K562 (cell line): ENCODE data around the gene CLIC3. TPM values are rescaled to one million over a fixed set of nuclear protein-coding genes. Genes with fewer than 3 reads are reported as not detected.

ENCODE experiments used
- ATAC-seq: fragments of 200-7000 bp; cut with Tn5 transposase; 3 replicates; pipeline ENCODE4 v1.9.1; 2020; ENCODE audit warnings: moderate library complexity
- BruUV-seq: library from RNA; stranded (reverse); fragments of 400-500 nt; replicated peaks from 2 replicates; lab custom pipeline; 2021; lab: Mats Ljungman, UMichigan
- CTCF ChIA-PET: fragments of 300-600 bp; formaldehyde crosslinking; extraction: SDS; loops from one replicate; lab custom pipeline; 2021; ENCODE audit warnings: low intra/inter-chr PET ratio; lab: Yijun Ruan, JAX
- POLR2A ChIA-PET: fragments of 300-600, 350-650 bp; sonication (Branson Sonifier 250); formaldehyde crosslinking; extraction: SDS; loops from one replicate; lab custom pipeline; 2021; ENCODE audit warnings: antibody characterized with exemption, inconsistent platforms; lab: Yijun Ruan, JAX
- DNase-seq, 4 experiments: peaks; one replicate each; pipeline versions ENCODE4 v3.0.0 to v3.0.0-alpha.2; 2011 to 2018; ENCODE audit warnings: low spot score in 3 of 4, mixed read lengths in 3 of 4; ENCODE audit errors: extremely low read depth in 1 of 4
- FAIRE-seq: peaks from 2 replicates; lab custom pipeline; 2011; peaks lifted over from hg19 to GRCh38; lab: Jason Lieb, UNC
- H2AFZ ChIP-seq: 2 replicates; pipeline ENCODE4 v1.6.0; 2011; ENCODE audit warnings: low read depth, low read length, control low read depth, inconsistent platforms
- H3K27ac ChIP-seq: fragments of 200-600 bp; 3 replicates; pipeline ENCODE4 v1.8.0; 2011; ENCODE audit warnings: low read depth, mild to moderate bottlenecking, control low read depth, inconsistent platforms, low read length, moderate library complexity, mixed read lengths; ENCODE audit errors: extremely low read depth
- H3K27me3 ChIP-seq, 2 experiments: fragments of 300-600 bp in 1 of 2; 2 replicates in 1 of 2; 3 replicates in 1 of 2; pipeline versions ENCODE4 v1.6.0 to v1.8.0; 2011; ENCODE audit warnings: inconsistent platforms in 2 of 2, low read length in 2 of 2, mild to moderate bottlenecking in 1 of 2, mixed read lengths in 1 of 2, moderate library complexity in 1 of 2; ENCODE audit not compliant: control insufficient read depth in 2 of 2, insufficient read depth in 2 of 2
- H3K36me3 ChIP-seq: fragments of 300-600 bp; 3 replicates; pipeline ENCODE4 v1.8.0; 2011; ENCODE audit warnings: mild to moderate bottlenecking, low read length, inconsistent platforms; ENCODE audit not compliant: control insufficient read depth, insufficient read depth
- H3K4me1 ChIP-seq, 2 experiments: fragments of 200-600 bp in 1 of 2; replicated peaks in 1 of 2; 2 replicates in 1 of 2; 3 replicates in 1 of 2; pipeline versions ENCODE4 v1.5.1 to v1.8.0; 2011; ENCODE audit warnings: inconsistent platforms in 2 of 2, low read length in 2 of 2, mild to moderate bottlenecking in 1 of 2, mixed read lengths in 1 of 2, moderate library complexity in 1 of 2; ENCODE audit not compliant: control insufficient read depth in 2 of 2, insufficient read depth in 2 of 2
- H3K4me2 ChIP-seq: 2 replicates; pipeline ENCODE4 v1.6.1; 2011; ENCODE audit warnings: low read length, control low read depth, inconsistent platforms, mixed read lengths; ENCODE audit not compliant: insufficient read depth
- H3K4me3 ChIP-seq: fragments of 200-600 bp; sonication (generic), shearing (Covaris generic); 2 replicates; pipeline ENCODE4 v1.5.1; 2016; ENCODE audit warnings: control low read depth, inconsistent platforms
- H3K79me2 ChIP-seq: fragments of 200-600 bp; 3 replicates; pipeline ENCODE4 v1.8.0; 2011; ENCODE audit warnings: low read length, inconsistent platforms; ENCODE audit not compliant: control insufficient read depth, insufficient read depth
- H3K9ac ChIP-seq, 2 experiments: 2 replicates each; pipeline versions ENCODE4 v1.6.0 to v1.6.1; 2011; ENCODE audit warnings: low read depth in 2 of 2, low read length in 2 of 2, control low read depth in 1 of 2, inconsistent platforms in 1 of 2, mild to moderate bottlenecking in 1 of 2, mixed read lengths in 1 of 2; ENCODE audit not compliant: insufficient read depth in 1 of 2
- H3K9me1 ChIP-seq: one replicate; pipeline ENCODE4 v1.6.0; 2011; ENCODE audit warnings: inconsistent platforms, mild to moderate bottlenecking, low read length, moderate library complexity; ENCODE audit not compliant: control insufficient read depth, insufficient read depth
- H3K9me3 ChIP-seq: replicated peaks from 2 replicates; pipeline ENCODE4 v1.5.1; 2011; ENCODE audit warnings: low read depth, low read length, inconsistent platforms; ENCODE audit not compliant: control insufficient read depth, insufficient read depth
- H4K20me1 ChIP-seq: replicated peaks from 2 replicates; pipeline ENCODE4 v1.6.1; 2011; ENCODE audit warnings: low read length, inconsistent platforms, mixed read lengths; ENCODE audit not compliant: control insufficient read depth, insufficient read depth
- BCOR ChIP-seq: fragments of 450-650 bp; IDR thresholded peaks from 2 replicates; pipeline ENCODE4 v1.6.1; 2016
- C11orf30 ChIP-seq: fragments of 450-650 bp; IDR thresholded peaks from 2 replicates; pipeline ENCODE4 v1.6.1; 2016; ENCODE audit warnings: low read depth, mild to moderate bottlenecking
- CEBPB ChIP-seq: fragments of 450-650 bp; IDR thresholded peaks from 2 replicates; pipeline ENCODE4 v1.6.1; 2016; ENCODE audit warnings: missing genetic modification characterization, missing compliant biosample characterization
- E4F1 ChIP-seq: fragments of 250-450 bp; sonication (Bioruptor Pico); IDR thresholded peaks from 2 replicates; pipeline ENCODE4 v1.5.0; 2021; ENCODE audit warnings: mild to moderate bottlenecking, borderline replicate concordance
- HCFC1 ChIP-seq: IDR thresholded peaks from 2 replicates; pipeline ENCODE4 v1.6.1; 2012; ENCODE audit warnings: low read depth, low read length, improper control_type of control experiment
- HNRNPL ChIP-seq: fragments of 200-400 bp; formaldehyde crosslinking; IDR thresholded peaks from 2 replicates; pipeline ENCODE4 v1.6.1; 2017; ENCODE audit warnings: low read depth, mild to moderate bottlenecking, low read length
- KAT7 ChIP-seq: sonication (generic); formaldehyde crosslinking; IDR thresholded peaks from 2 replicates; pipeline ENCODE4 v1.8.0; 2022; ENCODE audit warnings: missing genetic modification reagents, mild to moderate bottlenecking, borderline replicate concordance
- KLF10 ChIP-seq: fragments of 250-450 bp; sonication (Bioruptor Pico); IDR thresholded peaks from 2 replicates; pipeline ENCODE4 v1.6.1; 2021; ENCODE audit warnings: matching md5 sums
- L3MBTL2 ChIP-seq: fragments of 450-650 bp; IDR thresholded peaks from 2 replicates; pipeline ENCODE4 v1.6.1; 2016; ENCODE audit warnings: mild to moderate bottlenecking, moderate library complexity
- MXI1 ChIP-seq: IDR thresholded peaks from 2 replicates; pipeline ENCODE4 v1.6.1; 2011; ENCODE audit warnings: low read depth, mild to moderate bottlenecking, improper control_type of control experiment, low read length
- SMARCB1 ChIP-seq: IDR thresholded peaks from 2 replicates; pipeline ENCODE4 v1.6.1; 2011; ENCODE audit warnings: improper control_type of control experiment, low read depth; ENCODE audit not compliant: insufficient read length
- TFAP4 ChIP-seq: sonication (generic); formaldehyde crosslinking; IDR thresholded peaks from 2 replicates; pipeline ENCODE4 v1.8.0; 2022; ENCODE audit warnings: missing genetic modification reagents, mild to moderate bottlenecking, moderate library complexity, borderline replicate concordance
- YBX1 ChIP-seq: fragments of 450-650 bp; IDR thresholded peaks from 2 replicates; pipeline ENCODE4 v1.7.1; 2016; ENCODE audit warnings: mild to moderate bottlenecking
- ZBTB9 ChIP-seq: fragments of 450-650 bp; formaldehyde crosslinking; IDR thresholded peaks from 2 replicates; pipeline ENCODE4 v1.4.0; 2020; ENCODE audit warnings: mild to moderate bottlenecking, moderate library complexity
- ZFP1 ChIP-seq: fragments of 450-650 bp; formaldehyde crosslinking; IDR thresholded peaks from 2 replicates; pipeline ENCODE4 v1.4.0; 2020; ENCODE audit warnings: mild to moderate bottlenecking, mixed read lengths
- ZNF274 ChIP-seq: IDR thresholded peaks from 2 replicates; pipeline ENCODE4 v1.6.1; 2011; ENCODE audit warnings: low read depth, mild to moderate bottlenecking, low read length, moderate library complexity, borderline replicate concordance
- ZNF436 ChIP-seq: fragments of 250-450, 450-650 bp; sonication (Bioruptor Pico); formaldehyde crosslinking; IDR thresholded peaks from 2 replicates; pipeline ENCODE4 v1.7.0; 2020; ENCODE audit warnings: mild to moderate bottlenecking
- ZNF444 ChIP-seq: fragments of 250-450 bp; sonication (Bioruptor Pico); IDR thresholded peaks from 2 replicates; pipeline ENCODE4 v1.4.0; 2020; ENCODE audit warnings: mild to moderate bottlenecking, moderate library complexity
- ZNF655 ChIP-seq: fragments of 250-450 bp; sonication (Bioruptor Pico); IDR thresholded peaks from 2 replicates; pipeline ENCODE4 v1.5.0; 2021
- WGBS: fragments of 100-300 bp; shearing (Covaris generic); methylation state at CpG from one replicate; pipeline ENCODE4 v1.1.6; 2016; ENCODE audit warnings: low coverage, mixed read lengths; ENCODE audit not compliant: insufficient coverage; ENCODE audit errors: missing lambda C conversion rate; 5-methylcytosine and 5-hydroxymethylcytosine counted together
- in situ Hi-C: fragments of 300-500 bp; cut with MboI; formaldehyde crosslinking; loops from 4 replicates; pipeline ENCODE4 v1.15.0; 2018; ENCODE audit warnings: inconsistent platforms, mixed read lengths
- intact Hi-C: fragments of 100-400 bp; cut with micrococcal nuclease; formaldehyde crosslinking; loops from 2 replicates; pipeline ENCODE4 v1.14.2; 2022
- polyA plus RNA-seq, 8 experiments: library from polyadenylated mRNA; depleted of rRNA in 4 of 8; stranded (reverse) in 5 of 8; unstranded in 3 of 8; fragments of >200 nt; fragmentation: Nextera tagmentation in 2 of 8; fragmentation: Illumina TruSeq in 1 of 8; extraction: Ambion mirVana in 2 of 8; extraction: Trizol in 1 of 8; gene quantifications; 2 replicates each; pipeline versions ENCODE4 v1.2.1 to v1.2.3, GENCODE V29; 2011 to 2014; ENCODE audit warnings: inconsistent platforms in 1 of 8, missing spikeins in 1 of 8
- total RNA-seq, 7 experiments: library from RNA; depleted of rRNA in 6 of 7; stranded (reverse); fragments of >200 nt in 6 of 7; fragmentation: Illumina TruSeq in 2 of 7; extraction: Trizol in 2 of 7; gene quantifications; 2 replicates each; pipeline versions ENCODE4 v1.2.1 to v1.2.3, GENCODE V29; 2011 to 2021; ENCODE audit warnings: low replicate concordance in 1 of 7

Gene CLIC3
- total and polyA plus RNA-seq, 9 of the 15 experiments (the other 6 are each of a cell fraction or from before 2014, with no cell fraction given): 0.27 to 0.29 TPM; not detected in 7

GRCh38 chr9:136964171-136964689 lies 32.1 kb downstream of the CLIC3 start:
- DNase-seq (peak; percentile 81 to 84 (median 82)), ATAC-seq (peak; percentile 96), FAIRE-seq (peak; percentile 90)
- POLR2A ChIA-PET: interaction anchor here (0.9 to 1.2 kb wide), 5 partner anchors 10 to 32 kb away, joined by 3 to 4 read pairs (median 3); partner anchors contain the start of genes C8G, CLIC3 and PAXX
- peak overlapping the region; percentile 61 for H3K4me2 ChIP-seq
- no TSS peak for BruUV-seq
- peaks cover 26 to 77% of the 10 kb centered on the region in 2 experiments; a peak in 4 of 5 replicates for H3K4me1 ChIP-seq
- H3K9me3 ChIP-seq: no peaks in the 10 kb centered on the region
- H3K79me2 ChIP-seq: no peaks in the 10 kb centered on the region
- no peak overlapping the region for H3K4me3 ChIP-seq
- in situ Hi-C loops: no loop called here
- no peaks in the 10 kb centered on the region for H3K9me1 ChIP-seq
- H3K27me3 ChIP-seq: no peaks in the 10 kb centered on the region
- 14% methylated on average over 13 of the region's 22 CpGs for WGBS
- CTCF ChIA-PET: no interaction called here
- peak overlapping the region; percentile 55 for H3K27ac ChIP-seq
- H3K36me3 ChIP-seq: no peaks in the 10 kb centered on the region
- peak overlapping the region; percentile 33 to 81 for H3K9ac ChIP-seq
- intact Hi-C loops: no loop called here
- no peaks in the 10 kb centered on the region for H4K20me1 ChIP-seq
- peak overlapping the region; percentile 86 for H2AFZ ChIP-seq
- no peak for TF ChIP-seq E4F1 (CRISPR knock-in tag)
- no peak for TF ChIP-seq C11orf30
- TF ChIP-seq ZFP1 (CRISPR knock-in tag): no peak
- no peak for TF ChIP-seq SMARCB1
- TF ChIP-seq TFAP4 (CRISPR knock-in tag): 0 out of 2 replicates have a peak, but pooled peaks have one; percentile 25
- no peak for TF ChIP-seq MXI1
- no peak for TF ChIP-seq ZNF444 (CRISPR knock-in tag)
- no peak for TF ChIP-seq HCFC1
- TF ChIP-seq KLF10 (CRISPR knock-in tag): no peak
- TF ChIP-seq ZNF436 (CRISPR knock-in tag): no peak
- no peak for TF ChIP-seq KAT7 (CRISPR knock-in tag)
- TF ChIP-seq BCOR: no peak
- no peak for TF ChIP-seq CEBPB (tag)
- no peak for TF ChIP-seq ZBTB9
- TF ChIP-seq YBX1: no peak
- TF ChIP-seq ZNF655 (CRISPR knock-in tag): no peak
- TF ChIP-seq HNRNPL: no peak
- no peak for TF ChIP-seq ZNF274
- TF ChIP-seq L3MBTL2: 0 out of 2 replicates have a peak, but pooled peaks have one; percentile 11
